Measurements from ENCODE around the gene UBE2I. TPM values are rescaled to one million over a fixed set of nuclear protein-coding genes. Genes with fewer than 3 reads are reported as not detected.
"Not testable (repeated sequence)": the region's sequence is repeated elsewhere in the genome, so short reads cannot be mapped to it uniquely, and the experiment has no call there.

Gene UBE2I
- total RNA-seq, 4 donors from 2014 or later: 25.9 to 133 (median 63.0) TPM

DNA sequence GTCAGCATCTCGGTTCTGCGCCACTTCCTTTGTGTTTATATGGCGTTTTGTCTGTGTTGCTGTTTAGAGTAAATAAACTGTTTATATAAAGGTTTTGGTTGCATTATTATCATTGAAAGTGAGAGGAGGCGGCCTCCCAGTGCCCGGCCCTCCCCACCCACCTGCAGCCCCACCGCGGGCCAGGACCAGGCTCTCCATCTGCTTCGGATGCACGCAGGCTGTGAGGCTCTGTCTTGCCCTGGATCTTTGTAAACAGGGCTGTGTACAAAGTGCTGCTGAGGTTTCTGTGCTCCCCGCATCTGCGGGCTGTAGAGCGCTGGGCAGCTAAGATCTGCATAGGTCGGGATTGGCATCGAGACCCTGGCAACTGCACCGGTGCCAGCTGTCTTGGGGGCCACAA is 15.8 kb downstream of the UBE2I start:
- Histone ChIP-seq H3K36me3 (no peaks in the 10 kb centered on the region), H3K4me1 (no peaks in the 10 kb centered on the region), H3K27ac (no peak overlapping the region), H3K4me3 (no peak overlapping the region), H3K9me3 (peaks cover 0 to under 1% of the 10 kb centered on the region in 2 donors), H3K27me3 (no peaks in the 10 kb centered on the region)
- no peak for DNase-seq
- no peak for TF ChIP-seq POLR2A (IDR thresholded peaks at IDR 0.05)
- TF ChIP-seq, protein P1, sequence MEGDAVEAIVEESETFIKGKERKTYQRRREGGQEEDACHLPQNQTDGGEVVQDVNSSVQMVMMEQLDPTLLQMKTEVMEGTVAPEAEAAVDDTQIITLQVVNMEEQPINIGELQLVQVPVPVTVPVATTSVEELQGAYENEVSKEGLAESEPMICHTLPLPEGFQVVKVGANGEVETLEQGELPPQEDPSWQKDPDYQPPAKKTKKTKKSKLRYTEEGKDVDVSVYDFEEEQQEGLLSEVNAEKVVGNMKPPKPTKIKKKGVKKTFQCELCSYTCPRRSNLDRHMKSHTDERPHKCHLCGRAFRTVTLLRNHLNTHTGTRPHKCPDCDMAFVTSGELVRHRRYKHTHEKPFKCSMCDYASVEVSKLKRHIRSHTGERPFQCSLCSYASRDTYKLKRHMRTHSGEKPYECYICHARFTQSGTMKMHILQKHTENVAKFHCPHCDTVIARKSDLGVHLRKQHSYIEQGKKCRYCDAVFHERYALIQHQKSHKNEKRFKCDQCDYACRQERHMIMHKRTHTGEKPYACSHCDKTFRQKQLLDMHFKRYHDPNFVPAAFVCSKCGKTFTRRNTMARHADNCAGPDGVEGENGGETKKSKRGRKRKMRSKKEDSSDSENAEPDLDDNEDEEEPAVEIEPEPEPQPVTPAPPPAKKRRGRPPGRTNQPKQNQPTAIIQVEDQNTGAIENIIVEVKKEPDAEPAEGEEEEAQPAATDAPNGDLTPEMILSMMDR (IDR thresholded peaks at IDR 0.05): no peak
- intact Hi-C loops (cut with DNase I; ENCODE audit: low total_unique reads): no loop called here

DNA sequence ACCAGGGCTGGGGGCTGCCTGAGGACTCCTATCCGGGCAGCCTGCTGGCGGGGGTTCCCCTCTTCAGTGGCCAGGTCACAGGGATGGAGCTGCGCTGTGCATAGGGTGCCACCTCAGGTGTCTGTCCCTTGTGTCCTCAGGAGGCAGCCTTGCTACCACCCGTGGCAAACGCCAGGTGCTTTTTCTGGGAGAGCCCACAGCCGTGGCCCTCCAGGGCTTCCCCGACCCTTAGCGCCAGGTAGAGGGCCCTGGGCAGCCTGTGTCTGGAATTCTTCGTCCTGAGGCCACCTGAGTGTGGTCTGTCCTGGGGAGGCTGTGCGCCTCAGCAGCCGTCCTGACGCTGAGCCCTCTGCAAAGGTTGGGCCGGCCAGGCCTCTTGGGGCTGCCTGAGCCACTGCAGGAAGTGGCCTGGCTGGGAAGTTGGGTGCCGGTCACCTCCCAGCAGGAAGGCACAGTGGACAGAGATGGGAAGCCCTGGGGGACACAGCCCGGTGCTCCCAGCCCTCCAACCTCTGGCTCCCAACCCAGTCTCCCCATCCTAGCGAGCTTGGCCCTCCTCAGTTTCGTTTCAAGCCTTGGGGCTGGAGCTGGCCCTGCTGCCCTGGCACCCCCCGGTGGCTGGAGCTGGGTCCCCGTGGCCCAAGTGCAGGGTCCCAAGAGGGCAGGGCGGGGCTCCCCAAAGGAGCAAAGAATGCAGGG is 16.4 kb downstream of the UBE2I start:
- H3K9me3 ChIP-seq: peaks cover 0 to 4% of the 10 kb centered on the region in 2 donors
- no peaks in the 10 kb centered on the region for H3K27me3 ChIP-seq
- intact Hi-C loops (cut with DNase I; ENCODE audit: low total_unique reads): no loop called here
- no peaks in the 10 kb centered on the region for H3K36me3 ChIP-seq
- H3K4me3 ChIP-seq: no peak overlapping the region
- no peak overlapping the region for H3K27ac ChIP-seq
- TF ChIP-seq, protein P1 (IDR thresholded peaks at IDR 0.05): no peak
- TF ChIP-seq POLR2A (IDR thresholded peaks at IDR 0.05): no peak
- H3K4me1 ChIP-seq: no peaks in the 10 kb centered on the region
- no peak for DNase-seq

DNA sequence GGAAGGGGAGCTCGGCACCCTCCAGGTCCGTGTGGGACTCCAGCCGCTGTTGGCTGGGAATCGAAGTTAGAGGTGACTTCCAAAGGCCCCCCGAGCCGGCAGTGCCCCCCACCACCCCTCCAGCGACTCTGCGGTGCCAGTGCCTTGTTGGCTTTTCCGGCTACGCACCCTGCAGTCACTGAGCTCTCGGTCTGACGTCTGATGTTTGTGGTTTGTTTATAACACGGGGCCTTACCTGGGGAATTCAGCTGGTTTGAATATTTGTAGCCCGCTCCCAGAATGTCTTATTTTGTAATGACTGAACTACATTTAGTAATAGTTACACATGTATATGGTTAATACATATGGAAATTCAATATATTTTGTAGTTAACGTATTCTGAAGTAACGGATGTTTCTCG is 17.0 kb downstream of the UBE2I start:
- Histone ChIP-seq H3K36me3 (no peaks in the 10 kb centered on the region), H3K4me3 (no peak overlapping the region), H3K27ac (no peak overlapping the region), H3K4me1 (no peaks in the 10 kb centered on the region), H3K9me3 (peaks cover 0 to 4% of the 10 kb centered on the region in 2 donors), H3K27me3 (no peaks in the 10 kb centered on the region)
- TF ChIP-seq POLR2A (IDR thresholded peaks at IDR 0.05): no peak
- TF ChIP-seq, protein P1 (IDR thresholded peaks at IDR 0.05): no peak
- intact Hi-C loops (cut with DNase I; ENCODE audit: low total_unique reads): no loop called here
- no peak for DNase-seq

DNA sequence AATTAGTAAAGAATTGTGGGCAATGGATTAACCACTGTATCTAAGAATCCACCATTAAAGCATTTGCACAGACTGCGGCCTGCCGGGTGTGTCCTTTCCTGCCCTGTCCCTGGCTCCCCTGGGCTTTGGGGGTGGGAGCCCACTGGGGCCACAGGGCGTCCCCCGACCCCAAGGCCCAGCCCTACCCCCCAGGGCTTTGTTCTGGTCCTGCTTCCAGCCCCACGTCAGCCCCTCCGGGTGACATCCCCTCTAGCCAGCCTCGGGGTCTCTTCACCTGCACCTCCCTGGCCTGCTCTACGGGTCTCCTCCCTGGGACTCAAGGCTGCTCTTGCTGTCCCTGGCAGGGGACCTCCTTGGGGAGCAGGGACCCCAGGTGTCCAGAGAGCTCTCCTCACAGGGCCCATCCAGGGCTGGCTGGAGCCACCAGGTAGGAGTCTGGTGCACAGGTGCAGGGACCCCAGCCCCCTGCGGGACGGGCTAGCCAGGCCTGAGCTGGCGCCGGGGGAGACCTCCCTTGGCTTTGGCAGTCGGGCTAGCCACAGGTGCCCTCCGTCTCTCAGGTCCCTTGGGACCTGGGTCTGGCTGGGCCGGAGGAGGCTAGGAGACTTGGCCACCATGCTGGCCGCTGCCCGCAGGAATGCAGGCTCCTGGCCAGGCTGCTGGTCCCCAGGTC is 17.6 kb downstream of the UBE2I start:
- H3K27me3 ChIP-seq: no peaks in the 10 kb centered on the region
- no peak for DNase-seq
- no peaks in the 10 kb centered on the region for H3K4me1 ChIP-seq
- no peak overlapping the region for H3K4me3 ChIP-seq
- TF ChIP-seq POLR2A (IDR thresholded peaks at IDR 0.05): no peak
- TF ChIP-seq, protein P1 (IDR thresholded peaks at IDR 0.05): no peak
- intact Hi-C loops (cut with DNase I; ENCODE audit: low total_unique reads): no loop called here
- no peaks in the 10 kb centered on the region for H3K36me3 ChIP-seq
- H3K27ac ChIP-seq: no peak overlapping the region
- H3K9me3 ChIP-seq: peaks cover 0 to 4% of the 10 kb centered on the region in 2 donors

DNA sequence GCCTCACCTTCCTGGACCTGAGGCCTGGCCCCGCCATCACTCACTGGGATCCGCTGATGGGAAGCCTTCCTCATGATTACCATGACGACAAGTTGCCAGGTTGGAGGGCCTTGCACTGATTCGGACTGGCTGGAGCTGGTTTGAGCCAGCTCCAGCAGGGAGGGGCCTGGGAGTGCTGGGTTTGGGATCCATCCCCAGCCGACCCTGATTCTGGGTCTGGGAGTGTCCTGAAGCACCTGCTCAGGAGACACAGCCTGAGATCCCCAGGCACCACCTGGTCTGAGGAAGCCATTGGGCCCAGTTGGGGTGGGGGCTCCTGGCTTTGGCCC is 18.1 kb downstream of the UBE2I start:
- no peak for DNase-seq
- no peaks in the 10 kb centered on the region for H3K27me3 ChIP-seq
- no peaks in the 10 kb centered on the region for H3K4me1 ChIP-seq
- TF ChIP-seq, protein P1 (IDR thresholded peaks at IDR 0.05): no peak
- no peak for TF ChIP-seq POLR2A (IDR thresholded peaks at IDR 0.05)
- intact Hi-C loops (cut with DNase I; ENCODE audit: low total_unique reads): no loop called here
- H3K4me3 ChIP-seq: no peak overlapping the region
- H3K36me3 ChIP-seq: no peaks in the 10 kb centered on the region
- peaks cover 0 to 4% of the 10 kb centered on the region in 2 donors for H3K9me3 ChIP-seq
- no peak overlapping the region for H3K27ac ChIP-seq

DNA sequence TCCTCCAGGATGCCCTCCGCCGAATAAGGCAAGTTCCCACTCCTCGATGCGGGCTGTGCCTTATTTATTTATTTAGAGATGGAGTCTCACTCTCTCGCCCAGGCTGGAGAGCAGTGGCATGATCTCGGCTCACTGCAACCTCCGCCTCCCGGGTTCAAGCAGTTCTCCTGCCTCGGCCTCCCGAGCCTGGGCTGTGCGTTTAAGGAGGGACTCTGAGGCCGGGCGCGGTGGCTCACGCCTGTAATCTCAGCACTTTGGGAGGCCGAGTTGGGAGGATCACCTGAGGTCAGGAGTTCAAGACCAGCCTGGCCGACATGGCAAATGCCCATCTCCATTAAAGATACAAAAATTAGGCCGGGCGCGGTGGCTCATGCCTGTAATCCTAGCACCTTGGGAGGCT is 18.7 kb downstream of the UBE2I start:
- H3K27ac ChIP-seq; H3K9me3 ChIP-seq; intact Hi-C loops (cut with DNase I; ENCODE audit: low total_unique reads); H3K4me1 ChIP-seq; H3K4me3 ChIP-seq; DNase-seq; H3K36me3 ChIP-seq; H3K27me3 ChIP-seq: not testable (repeated sequence)

DNA sequence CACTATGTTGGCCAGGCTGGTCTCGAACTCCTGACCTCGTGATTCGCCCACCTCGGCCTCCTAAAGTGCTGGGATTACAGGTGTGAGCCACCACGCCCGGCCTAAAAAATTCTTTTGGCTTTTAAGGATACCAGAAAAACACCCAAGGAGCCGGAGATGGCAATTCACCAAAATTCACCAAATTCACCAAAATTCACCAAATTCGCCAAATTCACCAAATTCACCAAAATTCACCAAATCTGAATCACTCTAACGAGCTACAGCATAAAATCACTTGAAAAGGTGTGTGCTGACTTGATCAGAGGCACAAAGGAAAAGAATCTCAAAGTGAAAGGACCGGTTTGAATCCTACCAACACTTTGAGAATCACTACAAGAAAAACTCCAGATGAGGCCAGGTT is 19.5 kb downstream of the UBE2I start:
- DNase-seq; H3K27me3 ChIP-seq; H3K9me3 ChIP-seq; H3K4me3 ChIP-seq; intact Hi-C loops (cut with DNase I; ENCODE audit: low total_unique reads); H3K36me3 ChIP-seq; H3K4me1 ChIP-seq; H3K27ac ChIP-seq: not testable (repeated sequence)
